ENCODE measurements around the gene GLG1.

Gene GLG1

GRCh38 chr16:74487634-74488495 is 119.0 kb downstream of the GLG1 start:
- intact Hi-C loops (cut with DNase I): no loop called here
- DNase-seq: no peak

- intact Hi-C loops (cut with DNase I): no loop called here
- no peak for DNase-seq
Measured at GRCh38 chr16:74485916-74486315, 121.0 kb downstream of the GLG1 start.

GRCh38 chr16:74480150-74481029 is 126.5 kb downstream of the GLG1 start:
- no peak for DNase-seq
- intact Hi-C loops (cut with DNase I): loop anchor here (2.0 kb wide), 1 partner anchor 20 kb away; no protein-coding TSS in a partner anchor

GRCh38 chr16:74477226-74477625 is 129.7 kb downstream of the GLG1 start:
- no peak for DNase-seq
- intact Hi-C loops (cut with DNase I): no loop called here

GRCh38 chr16:74474416-74474815 is 132.5 kb downstream of the GLG1 start:
- intact Hi-C loops (cut with DNase I): no loop called here
- no peak for DNase-seq

GRCh38 chr16:74472540-74472939 is 134.4 kb downstream of the GLG1 start:
- intact Hi-C loops (cut with DNase I): no loop called here

GRCh38 chr16:74472010-74472409 is 134.9 kb downstream of the GLG1 start:
- no peak for DNase-seq
- intact Hi-C loops (cut with DNase I): no loop called here

More at GRCh38 chr16:74472540-74472939, 134.4 kb downstream of the GLG1 start:
- no peak for DNase-seq

GRCh38 chr16:74469946-74470478 is 136.9 kb downstream of the GLG1 start:
- DNase-seq: no peak
- intact Hi-C loops (cut with DNase I): no loop called here

GRCh38 chr16:74468807-74469525 is 137.9 kb downstream of the GLG1 start:
- intact Hi-C loops (cut with DNase I): no loop called here
- no peak for DNase-seq

- intact Hi-C loops (cut with DNase I): no loop called here
- no peak for DNase-seq
Measured at GRCh38 chr16:74466872-74467271, 140.0 kb downstream of the GLG1 start.

GRCh38 chr16:74465851-74466685 is 140.8 kb downstream of the GLG1 start:
- no peak for DNase-seq
- intact Hi-C loops (cut with DNase I): no loop called here

GRCh38 chr16:74465281-74465680 is 141.6 kb downstream of the GLG1 start:
- no peak for DNase-seq
- intact Hi-C loops (cut with DNase I): no loop called here

- intact Hi-C loops (cut with DNase I): no loop called here
- DNase-seq: no peak
Measured at GRCh38 chr16:74463888-74464287, 143.0 kb downstream of the GLG1 start.

GRCh38 chr16:74462361-74462760 is 144.6 kb downstream of the GLG1 start:
- intact Hi-C loops (cut with DNase I): no loop called here
- DNase-seq: no peak

GRCh38 chr16:74461826-74462225 is 145.1 kb downstream of the GLG1 start:
- DNase-seq: no peak
- intact Hi-C loops (cut with DNase I): no loop called here

- DNase-seq: no peak
- intact Hi-C loops (cut with DNase I): no loop called here
Measured at GRCh38 chr16:74460542-74460941, 146.4 kb downstream of the GLG1 start.

- intact Hi-C loops (cut with DNase I): no loop called here
- DNase-seq: no peak
Measured at GRCh38 chr16:74456290-74456625, 150.7 kb downstream of the GLG1 start.

GRCh38 chr16:74455619-74456289 is 151.2 kb downstream of the GLG1 start:
- peak in 3 of 10 donors; percentile 13 to 82 (median 22) for DNase-seq
- intact Hi-C loops (cut with DNase I): no loop called here

GRCh38 chr16:74455213-74455612 is 151.7 kb downstream of the GLG1 start:
- intact Hi-C loops (cut with DNase I): no loop called here
- DNase-seq: peak in 1 of 10 donors; percentile 13

Measured in posterior cingulate gyrus (tissue), 11 donors.